HG02973 (cell line): ENCODE data around the gene SPG21.

Experiments used
- ATAC-seq: cut with Tn5 transposase; IDR thresholded peaks from one replicate; pipeline ENCODE4 v1.9.1; 2021; ENCODE audit warnings: moderate library complexity; ENCODE audit not compliant: unreplicated experiment

Gene SPG21

DNA sequence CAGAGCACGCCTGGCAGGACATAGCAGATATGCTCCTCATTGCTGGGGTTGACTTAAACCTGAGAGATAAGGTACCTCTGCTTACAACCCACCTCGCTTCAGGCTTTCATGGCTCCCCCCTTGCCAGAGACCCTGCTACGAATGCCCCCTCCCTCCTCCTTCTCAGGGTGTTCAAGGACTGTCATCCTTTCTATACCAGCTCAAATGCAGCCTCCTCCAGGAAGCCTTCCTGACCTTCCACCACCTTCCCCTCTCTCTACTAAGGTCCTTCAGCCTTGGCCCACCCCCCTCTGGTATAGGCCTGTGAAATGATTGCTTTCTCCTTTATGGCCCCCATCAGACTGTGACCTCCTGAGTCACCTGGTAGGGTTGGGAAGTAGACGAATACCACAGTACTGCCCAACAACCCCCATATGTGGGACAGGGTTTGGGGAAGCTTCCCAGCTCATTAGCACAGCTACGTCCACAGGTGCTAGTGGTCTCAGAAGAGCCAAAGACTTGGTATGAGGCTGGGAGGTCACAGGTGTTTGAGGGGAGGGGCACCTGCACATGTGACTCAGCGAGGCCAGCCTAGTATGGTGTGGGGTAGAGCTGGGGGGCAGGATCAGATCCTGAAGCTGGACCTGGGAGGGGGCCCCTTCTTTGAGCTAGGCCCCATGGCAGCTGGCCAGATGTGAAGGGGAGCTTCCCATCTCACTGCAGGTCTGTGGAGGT lies 46.0 kb downstream of the SPG21 start:
- ATAC-seq: no peak

DNA sequence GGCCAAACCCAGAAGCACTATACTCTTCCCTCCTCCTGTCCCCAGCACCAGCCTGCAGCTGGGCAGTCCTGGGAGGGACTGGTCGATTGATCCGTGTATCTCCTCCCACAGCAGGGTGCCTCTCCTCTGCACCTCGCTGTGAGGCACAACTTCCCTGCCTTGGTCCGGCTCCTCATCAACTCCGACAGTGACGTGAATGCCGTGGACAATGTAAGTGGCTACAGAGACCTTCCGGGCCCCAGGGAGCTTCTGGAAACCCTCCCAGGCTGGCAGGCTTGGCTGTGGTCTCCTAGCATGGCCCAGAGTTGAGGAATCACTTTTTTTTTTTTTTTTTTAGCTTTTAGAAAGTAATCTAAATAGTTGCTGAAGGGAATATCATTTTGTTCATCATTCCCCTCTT lies 47.4 kb downstream of the SPG21 start:
- ATAC-seq: no peak

DNA sequence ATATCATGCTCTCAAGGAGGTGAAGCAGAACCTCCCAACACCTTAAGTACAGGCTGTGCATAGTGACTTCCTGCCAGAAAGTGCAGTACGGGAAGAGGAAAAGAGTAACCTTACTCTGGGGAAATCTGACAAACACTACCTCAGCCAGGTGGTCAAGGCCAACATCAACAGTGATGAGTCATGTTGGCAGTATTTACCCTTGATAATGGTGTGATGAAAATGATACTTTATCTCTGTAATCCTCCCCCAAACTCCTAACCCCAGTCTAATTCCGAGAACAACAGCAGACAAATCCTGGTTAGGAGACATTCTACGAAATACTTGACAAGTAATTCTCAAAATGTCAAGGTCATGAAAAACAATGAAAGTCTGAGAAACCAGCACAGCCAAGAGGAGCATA lies 51.5 kb downstream of the SPG21 start:
- ATAC-seq: no peak

DNA sequence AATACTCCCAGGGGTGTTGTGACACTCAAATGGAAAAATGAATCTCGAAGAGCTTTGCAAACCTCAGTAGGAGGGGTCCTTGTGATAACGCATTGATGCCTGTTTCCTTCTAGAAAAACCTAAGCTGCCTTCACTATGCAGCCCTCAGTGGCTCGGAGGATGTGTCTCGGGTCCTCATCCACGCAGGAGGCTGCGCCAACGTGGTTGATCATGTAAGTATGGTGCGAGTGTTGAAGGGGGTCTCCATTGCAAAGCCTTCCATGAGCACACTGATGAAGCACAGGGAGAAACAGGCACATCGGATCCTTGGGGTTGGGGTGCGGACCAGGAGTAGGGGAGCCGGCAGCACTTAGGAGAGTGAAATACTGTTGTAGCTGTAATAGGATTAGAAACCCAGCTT lies 55.7 kb downstream of the SPG21 start:
- no peak for ATAC-seq

DNA sequence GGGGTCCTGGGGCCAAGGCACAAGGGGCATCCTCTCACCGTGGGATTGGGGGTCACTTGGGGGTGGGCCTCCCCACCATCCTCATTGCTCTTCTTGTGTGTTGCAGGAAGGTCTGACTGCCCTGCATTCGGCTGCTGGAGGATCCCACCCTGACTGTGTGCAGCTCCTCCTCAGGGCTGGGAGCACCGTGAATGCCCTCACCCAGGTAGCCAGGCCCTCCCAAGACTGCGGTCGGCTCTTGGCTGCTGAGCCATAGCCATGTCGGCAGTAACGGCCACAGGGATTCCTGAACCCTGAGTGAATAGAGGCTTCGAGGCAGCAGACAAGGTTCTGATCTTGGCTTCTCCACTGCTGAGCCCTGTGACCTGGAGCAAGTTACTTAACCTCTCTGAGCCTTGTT lies 58.3 kb downstream of the SPG21 start:
- ATAC-seq: no peak

DNA sequence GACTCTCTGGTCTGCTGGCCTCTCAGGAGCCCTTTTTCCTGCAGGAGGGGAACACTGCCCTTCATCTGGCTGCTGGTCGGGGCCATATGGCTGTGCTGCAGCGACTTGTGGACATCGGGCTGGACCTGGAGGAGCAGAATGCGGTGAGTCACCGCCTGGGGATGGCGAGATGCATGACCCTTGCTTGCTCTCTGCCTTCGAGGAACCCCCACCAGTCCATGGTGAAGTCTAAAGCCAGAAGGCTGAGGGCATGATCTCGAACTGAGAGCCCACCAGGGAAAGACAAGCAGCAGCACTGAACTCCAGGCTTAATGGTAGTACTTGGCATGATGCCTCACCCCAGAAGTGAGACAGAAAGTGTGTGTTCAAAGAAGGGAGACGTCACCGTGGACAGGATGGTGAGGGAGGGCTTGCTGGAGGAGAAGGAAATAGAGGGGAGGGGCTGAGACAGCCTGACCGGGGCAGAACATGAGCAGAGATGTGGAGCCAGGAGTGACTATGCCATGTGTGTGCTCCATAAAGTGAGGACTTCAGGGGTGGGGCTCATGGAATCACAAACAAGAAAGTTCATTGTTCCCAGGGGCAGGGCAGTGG lies 58.8 kb downstream of the SPG21 start:
- ATAC-seq: no peak

DNA sequence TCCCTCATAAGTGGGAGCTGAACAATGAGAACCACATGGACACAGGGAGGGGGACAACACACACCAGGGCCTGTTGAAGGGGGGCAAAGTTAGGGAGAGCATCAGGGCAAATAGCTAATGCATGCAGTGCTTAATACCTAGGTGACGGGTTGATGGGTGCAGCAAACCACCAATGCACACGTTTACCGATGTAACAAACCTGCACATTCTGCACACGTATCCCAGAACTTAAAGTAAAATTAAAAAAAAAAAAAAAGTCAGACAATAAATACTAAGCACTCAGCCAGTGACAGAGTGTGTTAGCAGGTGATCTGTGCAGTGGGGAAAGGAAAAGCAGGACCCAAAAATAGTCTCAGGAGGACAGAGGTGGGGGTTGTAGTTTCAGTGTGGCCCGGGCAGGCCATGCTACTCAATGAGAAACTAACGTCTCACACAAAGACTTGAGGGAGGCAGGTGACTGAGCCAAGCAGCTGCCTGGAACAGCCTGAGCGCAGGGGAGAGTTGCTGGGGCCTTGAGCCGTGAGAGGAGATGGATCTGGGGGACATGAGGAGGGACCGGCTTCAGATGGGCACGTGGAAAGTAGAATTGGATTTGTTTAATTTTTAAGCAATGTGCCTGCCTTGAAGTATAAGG lies 59.6 kb downstream of the SPG21 start:
- ATAC-seq: no peak

DNA sequence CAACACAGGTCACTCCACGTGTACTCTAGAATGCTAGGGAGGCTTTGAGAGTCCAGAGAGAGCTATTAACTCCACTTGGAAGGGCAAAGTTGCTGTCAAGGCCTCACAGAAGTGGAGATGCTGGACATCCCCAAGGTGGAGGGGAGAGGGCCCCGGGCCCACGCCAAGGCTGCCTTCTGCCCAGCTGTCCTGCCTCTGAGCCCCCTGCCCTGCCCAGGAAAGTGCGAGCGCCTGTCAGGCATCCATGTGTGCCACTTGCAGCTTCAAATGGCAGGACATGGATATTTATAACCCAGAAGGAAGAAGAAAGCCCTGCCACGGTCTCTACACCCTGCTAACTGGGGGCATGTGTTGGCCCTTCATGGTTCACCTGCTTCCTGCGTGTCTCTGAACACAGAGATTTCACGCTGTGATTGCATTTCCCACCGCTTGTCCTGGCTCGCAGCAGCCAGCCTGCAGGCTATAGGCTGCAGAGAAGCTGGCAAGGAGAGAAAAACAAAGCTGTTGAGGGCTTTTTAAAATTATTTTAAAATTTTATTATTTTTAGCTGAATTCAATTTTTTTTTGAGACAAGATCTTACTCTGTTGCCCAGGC lies 61.0 kb downstream of the SPG21 start:
- ATAC-seq: no peak

DNA sequence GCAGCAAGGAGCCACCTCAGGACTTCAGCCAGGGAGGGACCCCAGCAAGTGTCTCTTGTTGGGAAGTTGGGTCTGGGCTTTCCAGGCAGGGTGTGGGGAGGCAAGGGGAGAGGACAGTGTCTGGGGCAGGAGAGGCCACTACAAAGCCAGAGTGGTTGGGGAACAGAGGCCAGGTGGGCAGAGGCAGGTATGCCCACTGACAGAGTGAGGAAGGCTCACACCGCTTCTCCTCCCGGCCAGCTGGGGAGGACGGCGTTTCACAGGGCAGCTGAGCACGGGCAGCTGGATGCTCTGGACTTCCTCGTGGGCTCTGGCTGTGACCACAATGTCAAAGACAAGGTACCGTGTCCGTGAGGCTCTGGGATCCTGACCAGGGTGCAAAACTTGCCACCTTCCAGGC lies 63.1 kb downstream of the SPG21 start:
- ATAC-seq: no peak

DNA sequence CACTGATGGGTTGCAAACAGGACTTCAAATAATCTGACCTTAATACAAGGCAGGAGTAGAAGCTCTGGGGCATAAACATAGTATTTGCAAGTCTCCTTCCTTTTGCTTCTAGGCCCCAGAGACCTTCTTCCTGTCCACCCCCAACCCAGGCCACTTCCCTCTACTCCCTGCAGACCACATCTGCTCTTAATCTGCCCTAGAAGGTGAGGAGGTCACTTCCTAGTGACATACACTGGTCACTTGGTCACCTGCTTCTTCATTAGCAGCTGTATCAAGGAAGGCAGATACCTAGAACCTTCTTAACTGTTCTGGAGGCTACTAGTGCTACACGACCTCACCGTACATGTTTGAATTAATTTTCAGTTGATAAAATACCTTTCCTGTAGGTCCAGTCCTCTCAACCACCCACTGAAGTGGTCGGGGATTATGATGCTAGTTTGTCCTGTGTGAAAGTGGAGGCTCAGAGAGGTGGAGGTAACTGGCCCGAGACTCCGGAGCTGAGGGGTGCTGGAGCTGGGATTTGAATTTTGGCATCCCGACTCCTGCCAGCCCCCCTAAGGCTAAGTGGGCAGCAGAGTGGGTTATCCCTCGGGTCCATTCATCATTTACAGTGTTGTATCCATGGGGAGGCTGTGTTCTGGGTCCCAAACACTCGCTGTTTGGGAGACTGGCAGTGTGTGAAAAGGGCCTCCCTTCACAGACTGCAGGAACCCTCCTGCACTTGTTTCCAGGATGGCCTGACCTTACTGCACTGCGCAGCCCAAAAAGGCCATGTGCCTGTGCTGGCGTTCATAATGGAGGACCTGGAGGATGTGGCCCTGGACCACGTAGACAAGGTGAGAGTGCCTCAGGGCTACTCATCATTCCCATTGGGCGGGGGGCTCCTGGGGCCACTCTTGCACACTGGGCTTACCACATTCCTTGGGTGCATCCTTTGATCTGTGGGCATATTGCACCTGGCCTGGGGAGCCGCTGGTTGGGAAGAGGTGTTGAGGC lies 64.1 kb downstream of the SPG21 start:
- no peak for ATAC-seq

DNA sequence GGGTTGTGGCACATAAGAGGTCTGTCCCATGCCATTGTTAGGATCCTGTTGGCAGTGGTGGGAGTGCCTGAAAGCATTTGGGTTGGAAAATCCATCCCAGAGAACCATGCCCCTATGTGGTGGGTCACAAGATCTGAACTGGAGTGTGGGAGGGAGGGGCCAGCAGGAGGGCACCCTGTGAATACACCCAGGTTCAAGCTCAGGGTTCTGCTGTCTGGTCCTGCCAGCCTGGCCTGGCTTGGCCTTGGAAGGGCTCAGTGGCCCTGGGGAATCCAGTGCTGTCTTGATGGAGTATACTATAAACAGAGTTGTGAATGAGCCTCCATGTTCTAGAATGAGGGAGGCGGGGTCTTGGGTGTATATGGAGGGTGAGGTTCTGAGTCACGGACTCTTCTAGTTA lies 66.2 kb downstream of the SPG21 start:
- no peak for ATAC-seq

DNA sequence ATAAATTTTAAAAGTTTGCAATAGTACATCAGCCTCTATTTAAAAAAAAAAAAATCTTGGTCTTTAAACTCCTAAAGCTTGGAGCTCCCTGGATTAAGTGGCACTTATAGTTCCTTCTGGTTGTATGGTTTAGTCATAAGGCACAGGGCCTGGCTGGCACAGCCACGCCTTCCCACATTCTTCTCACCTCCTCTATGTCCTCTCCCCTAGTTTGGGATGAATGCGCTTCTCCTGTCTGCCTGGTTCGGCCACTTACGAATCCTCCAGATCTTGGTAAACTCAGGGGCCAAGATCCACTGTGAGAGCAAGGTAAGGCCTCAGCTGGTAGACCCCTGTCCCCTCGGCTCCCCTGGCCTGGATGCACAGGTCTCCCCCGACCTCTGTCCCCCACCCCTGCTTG lies 68.0 kb downstream of the SPG21 start:
- no peak for ATAC-seq

DNA sequence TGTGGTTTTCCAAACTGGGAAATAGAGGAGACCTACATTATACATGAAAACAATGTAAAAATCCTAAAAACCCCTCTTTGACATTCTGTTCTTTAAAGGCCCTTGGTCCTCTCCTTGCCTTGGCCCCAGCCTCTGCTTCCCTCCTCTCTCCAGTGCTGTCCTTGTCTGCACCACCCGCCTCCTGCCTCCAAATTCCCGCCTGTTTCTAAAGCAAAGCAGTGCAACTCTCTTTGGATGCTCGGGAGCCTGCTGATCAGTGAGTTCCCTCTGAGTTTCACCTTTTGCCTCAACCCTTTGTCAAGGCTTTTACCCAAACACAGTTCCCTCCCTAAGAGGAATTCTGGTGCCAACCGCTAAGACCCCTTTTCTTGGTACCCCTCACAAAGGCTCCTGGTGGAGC lies 70.0 kb downstream of the SPG21 start:
- no peak for ATAC-seq

DNA sequence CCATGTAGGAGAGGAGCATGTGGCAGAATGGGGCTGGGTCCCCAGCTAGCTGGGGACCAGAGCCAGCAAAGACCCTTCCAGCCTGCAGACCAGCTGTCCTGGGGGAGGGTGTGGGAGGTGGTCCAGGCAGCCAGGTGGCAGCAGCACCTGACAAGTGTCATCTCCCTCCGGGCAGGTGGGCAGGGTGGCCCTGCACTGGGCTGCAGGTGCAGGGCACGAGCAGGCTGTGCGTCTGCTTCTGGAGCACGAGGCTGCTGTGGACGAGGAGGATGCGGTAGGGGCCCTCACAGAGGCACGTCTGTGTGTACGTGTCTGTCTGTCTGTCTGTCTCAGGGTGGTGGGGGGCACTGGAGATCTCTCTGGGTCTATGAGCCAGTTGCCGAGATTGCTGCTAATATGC lies 72.5 kb downstream of the SPG21 start:
- ATAC-seq: no peak

DNA sequence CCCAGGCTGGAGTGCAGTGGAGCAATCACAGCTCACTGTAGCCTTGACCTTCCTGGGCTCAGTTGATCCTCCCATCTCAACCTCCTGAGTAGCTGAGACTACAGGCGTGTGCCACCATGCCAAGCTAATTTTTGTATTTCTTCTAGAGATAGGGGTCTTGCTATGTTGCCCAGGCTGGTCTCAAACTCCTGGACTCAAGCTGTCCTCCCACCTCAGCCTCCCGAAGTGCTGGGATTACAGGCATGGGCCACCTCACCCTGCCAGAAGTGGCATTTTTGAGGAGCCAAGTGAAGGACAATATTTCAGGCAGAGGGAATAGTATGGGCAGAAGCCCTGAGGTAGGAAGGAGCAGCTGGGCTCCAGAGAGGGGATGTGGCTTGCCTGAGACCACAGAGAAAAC lies 73.3 kb downstream of the SPG21 start:
- ATAC-seq: no peak

DNA sequence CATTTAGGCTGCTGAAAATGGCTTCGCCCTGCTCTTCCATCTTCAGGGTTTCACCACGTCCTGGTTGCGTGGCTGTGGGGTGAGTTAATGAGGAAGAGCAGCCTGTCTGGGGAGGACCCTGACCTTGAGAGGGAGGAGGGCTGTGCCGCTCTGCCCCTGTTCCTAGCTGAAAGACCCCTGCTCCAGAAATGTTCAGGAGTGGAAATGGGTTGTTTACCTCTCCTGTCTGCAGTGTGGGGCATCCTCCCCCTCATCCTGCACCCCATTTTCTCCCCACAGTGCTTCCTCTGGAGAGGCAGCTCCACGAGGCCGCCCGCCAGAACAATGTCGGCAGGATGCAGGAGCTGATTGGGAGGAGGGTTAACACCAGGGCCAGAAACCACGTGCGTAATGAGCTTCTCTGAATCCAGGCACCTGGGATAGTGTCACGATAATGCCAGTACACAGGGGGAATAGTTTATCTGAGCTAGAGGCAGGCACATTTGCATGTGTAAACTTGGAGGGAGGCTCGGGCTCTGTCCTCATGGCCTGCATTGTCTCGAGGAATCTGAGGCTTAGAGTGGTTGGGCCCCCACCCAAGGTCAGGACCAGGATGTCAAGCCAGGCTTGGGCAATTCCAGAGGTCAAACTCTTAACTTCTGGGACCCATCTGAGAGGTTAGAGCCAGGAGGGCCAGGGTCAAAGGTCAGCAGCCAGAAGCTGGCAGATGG lies 74.0 kb downstream of the SPG21 start:
- no peak for ATAC-seq
